Fibroblast of skin of left quadriceps (primary cell): Measurements from ENCODE around the gene MED27.
"Not testable (repeated sequence)": the region's sequence is repeated elsewhere in the genome, so short reads cannot be mapped to it uniquely, and the experiment has no call there.

Experiments
- DNase-seq, 2 experiments: peaks; one replicate each; pipeline ENCODE4 v3.0.0-alpha.2; 2013; ENCODE audit warnings: low read depth in 2 of 2

MED27 gene

GRCh38 chr9:132077881-132078698 is 1.6 kb downstream of the MED27 start:
- DNase-seq, result peak; percentile 36 to 37

- no peak for DNase-seq
These were observed 3.8 kb downstream of the MED27 start for GRCh38 chr9:132075853-132076252.

GRCh38 chr9:132074736-132075135 is 4.9 kb downstream of the MED27 start:
- no peak for DNase-seq

GRCh38 chr9:132071847-132072507 is 7.7 kb downstream of the MED27 start:
- no peak for DNase-seq

- DNase-seq, result peak; percentile 58 to 61
These were observed 10.4 kb downstream of the MED27 start for GRCh38 chr9:132069046-132069898.

GRCh38 chr9:132068605-132069004 is 11.1 kb downstream of the MED27 start:
- DNase-seq, result no peak

GRCh38 chr9:132066511-132066910 is 13.2 kb downstream of the MED27 start:
- DNase-seq, result no peak

- DNase-seq, result no peak
These were observed 13.6 kb downstream of the MED27 start for GRCh38 chr9:132066057-132066456.

- no peak for DNase-seq
These were observed 16.4 kb downstream of the MED27 start for GRCh38 chr9:132063281-132063680.

GRCh38 chr9:132062806-132063205 is 16.9 kb downstream of the MED27 start:
- no peak for DNase-seq

GRCh38 chr9:132061526-132061925 is 18.1 kb downstream of the MED27 start:
- DNase-seq, result no peak

GRCh38 chr9:132059361-132059760 is 20.3 kb downstream of the MED27 start:
- no peak for DNase-seq

GRCh38 chr9:132058226-132058625 is 21.4 kb downstream of the MED27 start:
- DNase-seq, result not testable (repeated sequence)

GRCh38 chr9:132056717-132057560 is 22.7 kb downstream of the MED27 start:
- peak in 1 of 2 experiments; percentile 55 for DNase-seq

- no peak for DNase-seq
These were observed 23.9 kb downstream of the MED27 start for GRCh38 chr9:132055756-132056155.

- DNase-seq, result no peak
These were observed 25.6 kb downstream of the MED27 start for GRCh38 chr9:132054024-132054423.

GRCh38 chr9:132049900-132050299 is 29.8 kb downstream of the MED27 start:
- no peak for DNase-seq

GRCh38 chr9:132049323-132049882 is 30.3 kb downstream of the MED27 start:
- DNase-seq, result no peak

- peak in 1 of 2 experiments; percentile 32 for DNase-seq
These were observed 31.5 kb downstream of the MED27 start for GRCh38 chr9:132048201-132048600.

GRCh38 chr9:132046456-132046855 is 33.2 kb downstream of the MED27 start:
- no peak for DNase-seq
